GM12892 (cell line): Measurements from ENCODE around the gene DUSP1.

Experiments
- POLR2A ChIP-seq: IDR thresholded peaks from 2 replicates; pipeline ENCODE4 v1.6.1; 2011; ENCODE audit warnings: low read depth, low read length, control low read depth
- POLR2AphosphoS5 ChIP-seq: IDR thresholded peaks from 2 replicates; pipeline ENCODE4 v1.6.1; 2011; ENCODE audit warnings: low read depth, low read length, control low read depth
- TAF1 ChIP-seq: IDR thresholded peaks from 2 replicates; pipeline ENCODE4 v1.6.1; 2011; ENCODE audit warnings: low read depth, mild to moderate bottlenecking, control low read depth, low read length, borderline replicate concordance

GRCh38 chr5:172753101-172753500 is 17.9 kb downstream of the DUSP1 start:
- TF ChIP-seq TAF1 = no peak
- no peak for TF ChIP-seq POLR2A
- TF ChIP-seq POLR2AphosphoS5 = no peak
